Measurements from ENCODE around the gene AJAP1. TPM values are rescaled to one million over a fixed set of nuclear protein-coding genes. Genes with fewer than 3 reads are reported as not detected.
"Not testable (repeated sequence)": the region's sequence is repeated elsewhere in the genome, so short reads cannot be mapped to it uniquely, and the experiment has no call there.

The AJAP1 gene
- total and polyA plus RNA-seq, 3 donors from 2014 or later: 5.0 to 5.8 (median 5.4) TPM

GRCh38 chr1:4662723-4663122, 8.3 kb downstream of the AJAP1 start:
- no peak overlapping the region for H3K27ac ChIP-seq
- TF ChIP-seq CTCF (IDR thresholded peaks at IDR 0.05) (no peak), POLR2A (IDR thresholded peaks at IDR 0.05) (no peak)
- no peaks in the 10 kb centered on the region for H3K36me3 ChIP-seq (ENCODE audit: low read depth, missing control alignments)
- no peaks in the 10 kb centered on the region for H3K27me3 ChIP-seq
- intact Hi-C loops (cut with DNase I; ENCODE audit: low total_unique reads): no loop called here
- WGBS, 2 donors: 81 to 82% methylated on average over 7 of the region's 7 CpGs
- no peaks in the 10 kb centered on the region for H3K9me3 ChIP-seq
- H3K4me1 ChIP-seq: no peaks in the 10 kb centered on the region
- DNase-seq: no peak
- H3K4me3 ChIP-seq: no peak overlapping the region

- DNase-seq: no peak
- H3K27me3 ChIP-seq: no peaks in the 10 kb centered on the region
- no peaks in the 10 kb centered on the region for H3K4me1 ChIP-seq
- TF ChIP-seq POLR2A (IDR thresholded peaks at IDR 0.05) (no peak), CTCF (IDR thresholded peaks at IDR 0.05) (no peak)
- no peaks in the 10 kb centered on the region for H3K9me3 ChIP-seq
- intact Hi-C loops (cut with DNase I; ENCODE audit: low total_unique reads): no loop called here
- H3K27ac ChIP-seq: no peak overlapping the region
- H3K4me3 ChIP-seq: no peak overlapping the region
- no peaks in the 10 kb centered on the region for H3K36me3 ChIP-seq (ENCODE audit: low read depth, missing control alignments)
- WGBS, 2 donors: 91 to 92% methylated on average over 5 of the region's 5 CpGs
Measured at GRCh38 chr1:4664095-4664494, 9.7 kb downstream of the AJAP1 start.

- intact Hi-C loops (cut with DNase I; ENCODE audit: low total_unique reads): no loop called here
Measured at GRCh38 chr1:4664606-4665005, 10.2 kb downstream of the AJAP1 start.

GRCh38 chr1:4665456-4665855, 11.0 kb downstream of the AJAP1 start:
- no peak overlapping the region for H3K27ac ChIP-seq
- intact Hi-C loops (cut with DNase I; ENCODE audit: low total_unique reads): no loop called here
- H3K9me3 ChIP-seq: no peaks in the 10 kb centered on the region
- H3K4me1 ChIP-seq: no peaks in the 10 kb centered on the region
- TF ChIP-seq CTCF (IDR thresholded peaks at IDR 0.05): no peak
- TF ChIP-seq POLR2A (IDR thresholded peaks at IDR 0.05): no peak
- 74 to 77% methylated on average over 6 to 9 of the region's 9 CpGs for WGBS, 2 donors
- DNase-seq: no peak
- no peaks in the 10 kb centered on the region for H3K27me3 ChIP-seq
- H3K4me3 ChIP-seq: no peak overlapping the region
- H3K36me3 ChIP-seq (ENCODE audit: low read depth, missing control alignments): no peaks in the 10 kb centered on the region

More at GRCh38 chr1:4664606-4665005, 10.2 kb downstream of the AJAP1 start:
- WGBS, 2 donors: 92 to 96% methylated on average over 8 of the region's 8 CpGs
- Histone ChIP-seq H3K27me3 (no peaks in the 10 kb centered on the region), H3K4me1 (no peaks in the 10 kb centered on the region), H3K9me3 (no peaks in the 10 kb centered on the region), H3K4me3 (no peak overlapping the region), H3K36me3 (ENCODE audit: low read depth, missing control alignments) (no peaks in the 10 kb centered on the region), H3K27ac (no peak overlapping the region)
- TF ChIP-seq CTCF (IDR thresholded peaks at IDR 0.05) (no peak), POLR2A (IDR thresholded peaks at IDR 0.05) (no peak)
- DNase-seq: no peak

- H3K4me1 ChIP-seq; H3K9me3 ChIP-seq; intact Hi-C loops (cut with DNase I; ENCODE audit: low total_unique reads); H3K27me3 ChIP-seq; H3K36me3 ChIP-seq (ENCODE audit: low read depth, missing control alignments); H3K27ac ChIP-seq; H3K4me3 ChIP-seq; DNase-seq: not testable (repeated sequence)
- WGBS, 2 donors: 80 to 82% methylated on average over 19 of the region's 19 CpGs
Measured at GRCh38 chr1:4666683-4667082, 12.3 kb downstream of the AJAP1 start.

Data from testis (tissue), 3 donors.